ENCODE data around the gene PRDM15. TPM values are rescaled to one million over a fixed set of nuclear protein-coding genes. Genes with fewer than 3 reads are reported as not detected.

The PRDM15 gene
- total RNA-seq, 1 experiment from 2014 or later: 9.8 TPM

- TF ChIP-seq CBX3 (IDR thresholded peaks at IDR 0.05; ENCODE audit: low read depth): no peak
- TF ChIP-seq EGR1 (IDR thresholded peaks at IDR 0.05; ENCODE audit: low read depth): no peak
- no peak for TF ChIP-seq TCF7L2 (IDR thresholded peaks at IDR 0.05; ENCODE audit: borderline replicate concordance, extremely low read depth, insufficient read depth, insufficient read length)
- no peak for TF ChIP-seq CEBPB (IDR thresholded peaks at IDR 0.05; ENCODE audit: low read depth)
- TF ChIP-seq ZBTB33 (IDR thresholded peaks at IDR 0.05; ENCODE audit: extremely low read depth, insufficient replicate concordance, low read length): no peak
These were observed 8.5 kb upstream of the PRDM15 start (continued) for GRCh38 chr21:41887667-41888066.

- no peak overlapping the region for H3K9ac ChIP-seq (ENCODE audit: low read length)
- H3K27me3 ChIP-seq (ENCODE audit: insufficient read depth, low read length): no peaks in the 10 kb centered on the region
- CTCF ChIA-PET: interaction anchor here (0.9 to 1.0 kb wide), 2 partner anchors 231 to 274 kb away, joined by 3 read pairs; no protein-coding TSS in a partner anchor
- H2AFZ ChIP-seq (ENCODE audit: low read depth, low read length, poor library complexity, severe bottlenecking): no peak overlapping the region
- peaks cover 0 to 5% of the 10 kb centered on the region in 2 experiments; a peak in 1 of 4 replicates for H3K4me1 ChIP-seq (ENCODE audit: control insufficient read depth in 1 of 2, insufficient read depth in 2 of 2, low read length in 2 of 2)
- POLR2A ChIA-PET: no interaction called here
- intact Hi-C loops (cut with micrococcal nuclease): loop anchor here (10.0 kb wide), 1 partner anchor 978 kb away; no protein-coding TSS in a partner anchor
- DNase-seq (ENCODE audit: low read depth, low spot score) (no peak), ATAC-seq (no peak)
- TF ChIP-seq JUND (IDR thresholded peaks at IDR 0.05): no peak
- no peak for TF ChIP-seq CTCF (IDR thresholded peaks at IDR 0.05 in 2 of 3, conservative IDR thresholded peaks at IDR 0.05 in 1 of 3; ENCODE audit: borderline replicate concordance in 1 of 3, insufficient read depth in 1 of 3, low read depth in 2 of 3, low read length in 2 of 3)
- no peak for TF ChIP-seq POLR2AphosphoS5 (IDR thresholded peaks at IDR 0.05; ENCODE audit: low read depth, low read length)
- no peak for TF ChIP-seq ZBTB33 (IDR thresholded peaks at IDR 0.05; ENCODE audit: extremely low read depth, insufficient replicate concordance, low read length)
- no peak overlapping the region for H3K27ac ChIP-seq (ENCODE audit: low read depth, low read length)
- no peaks in the 10 kb centered on the region for H3K9me2 ChIP-seq (ENCODE audit: insufficient read depth)
- no TSS peak for BruUV-seq (replicated peaks)
- H3K4me3 ChIP-seq (replicated peaks in 1 of 2; ENCODE audit: low read depth in 1 of 2, low read length in 2 of 2): no peak overlapping the region
- H3K9me3 ChIP-seq (ENCODE audit: control insufficient read depth in 1 of 2, insufficient read depth in 1 of 2, low read depth in 1 of 2, low read length in 2 of 2): no peaks in the 10 kb centered on the region
- no peaks in the 10 kb centered on the region for H3K79me2 ChIP-seq (ENCODE audit: insufficient read depth, low read length)
- peaks cover 0 to 5% of the 10 kb centered on the region in 2 experiments; a peak in 2 of 4 replicates for H3K36me3 ChIP-seq (ENCODE audit: control insufficient read depth in 1 of 2, insufficient read depth in 2 of 2, low read length in 2 of 2)
- no peaks in the 10 kb centered on the region for H4K20me1 ChIP-seq (ENCODE audit: insufficient read depth)
- RAD21 ChIA-PET (ENCODE audit: low non-redundant PET in 1 of 2, low total read pairs in 2 of 2, uncharacterized antibody in 2 of 2, unreplicated experiment in 2 of 2): no interaction called here
- H3K4me2 ChIP-seq (ENCODE audit: low read length): no peak overlapping the region
These were observed 7.2 kb upstream of the PRDM15 start for GRCh38 chr21:41886328-41886727.
